GM18508 (cell line): Measurements from ENCODE around the gene LRRC37A3.
"Not testable (repeated sequence)": the region's sequence is repeated elsewhere in the genome, so short reads cannot be mapped to it uniquely, and the experiment has no call there.

ENCODE experiments used
- ATAC-seq: cut with Tn5 transposase; IDR thresholded peaks from one replicate; pipeline ENCODE4 v1.9.1; 2021; ENCODE audit warnings: moderate number of reproducible peaks; ENCODE audit not compliant: insufficient read depth, unreplicated experiment

Gene LRRC37A3

GRCh38 chr17:64927444-64927843 is 8.2 kb upstream of the LRRC37A3 start:
- ATAC-seq, result not testable (repeated sequence)

GRCh38 chr17:64926430-64926829 is 7.2 kb upstream of the LRRC37A3 start:
- not testable (repeated sequence) for ATAC-seq

- ATAC-seq, result not testable (repeated sequence)
These were observed 6.0 kb upstream of the LRRC37A3 start for GRCh38 chr17:64925244-64925643.

GRCh38 chr17:64923051-64923568 is 3.8 kb upstream of the LRRC37A3 start:
- not testable (repeated sequence) for ATAC-seq

- ATAC-seq, result no peak
These were observed 1.3 kb upstream of the LRRC37A3 start for GRCh38 chr17:64920419-64921172.

- ATAC-seq, result no peak
These were observed 744 bp upstream of the LRRC37A3 start for GRCh38 chr17:64920026-64920418.

- ATAC-seq, result peak; percentile 3
These were observed 413 bp downstream of the LRRC37A3 start for GRCh38 chr17:64918842-64919288.

GRCh38 chr17:64917540-64917939 is 1.7 kb downstream of the LRRC37A3 start:
- not testable (repeated sequence) for ATAC-seq

GRCh38 chr17:64915244-64915643 is 4.0 kb downstream of the LRRC37A3 start:
- not testable (repeated sequence) for ATAC-seq

- not testable (repeated sequence) for ATAC-seq
These were observed 9.1 kb downstream of the LRRC37A3 start for GRCh38 chr17:64910191-64910514.

- ATAC-seq, result not testable (repeated sequence)
These were observed 9.6 kb downstream of the LRRC37A3 start for GRCh38 chr17:64909511-64910190.

GRCh38 chr17:64904069-64904468 is 15.2 kb downstream of the LRRC37A3 start:
- not testable (repeated sequence) for ATAC-seq

- not testable (repeated sequence) for ATAC-seq
These were observed 22.1 kb downstream of the LRRC37A3 start for GRCh38 chr17:64897136-64897535.

- ATAC-seq, result not testable (repeated sequence)
These were observed 45.1 kb downstream of the LRRC37A3 start for GRCh38 chr17:64874210-64874609.

- not testable (repeated sequence) for ATAC-seq
These were observed 71.5 kb downstream of the LRRC37A3 start for GRCh38 chr17:64847504-64848466.

- ATAC-seq, result not testable (repeated sequence)
These were observed 72.4 kb downstream of the LRRC37A3 start for GRCh38 chr17:64846892-64847291.

- ATAC-seq, result not testable (repeated sequence)
These were observed 75.4 kb downstream of the LRRC37A3 start for GRCh38 chr17:64843918-64844317.

- ATAC-seq, result not testable (repeated sequence)
These were observed 76.4 kb downstream of the LRRC37A3 start for GRCh38 chr17:64842900-64843299.

GRCh38 chr17:64840960-64841359 is 78.3 kb downstream of the LRRC37A3 start:
- not testable (repeated sequence) for ATAC-seq

- not testable (repeated sequence) for ATAC-seq
These were observed 80.8 kb downstream of the LRRC37A3 start for GRCh38 chr17:64838513-64838912.
